Activated naive CD8-positive, alpha-beta T cell (primary cell): ENCODE results near the gene ANKRD11.

Experiments used
- H3K27ac Mint-ChIP-seq: one replicate; pipeline ENCODE4 v1.8.0; 2021; ENCODE audit warnings: mixed read lengths
- H3K27me3 Mint-ChIP-seq: one replicate; pipeline ENCODE4 v1.8.0; 2021; ENCODE audit warnings: mixed read lengths
- H3K36me3 Mint-ChIP-seq: one replicate; pipeline ENCODE4 v1.8.0; 2021; ENCODE audit warnings: mixed read lengths
- H3K4me1 Mint-ChIP-seq: one replicate; pipeline ENCODE4 v1.8.0; 2021; ENCODE audit warnings: low read depth, mixed read lengths
- H3K4me3 Mint-ChIP-seq: one replicate; pipeline ENCODE4 v1.8.0; 2021; ENCODE audit warnings: mild to moderate bottlenecking, mixed read lengths
- H3K9me3 Mint-ChIP-seq: one replicate; pipeline ENCODE4 v1.8.0; 2021; ENCODE audit warnings: low read depth, mixed read lengths

The ANKRD11 gene

GRCh38 chr16:89293276-89294143, 196.9 kb downstream of the ANKRD11 start:
- Mint-ChIP-seq H3K27ac (no peak overlapping the region), H3K36me3 (no peaks in the 10 kb centered on the region), H3K4me1 (peaks cover 30% of the 10 kb centered on the region), H3K4me3 (no peak overlapping the region), H3K27me3 (no peaks in the 10 kb centered on the region), H3K9me3 (no peaks in the 10 kb centered on the region)

DNA sequence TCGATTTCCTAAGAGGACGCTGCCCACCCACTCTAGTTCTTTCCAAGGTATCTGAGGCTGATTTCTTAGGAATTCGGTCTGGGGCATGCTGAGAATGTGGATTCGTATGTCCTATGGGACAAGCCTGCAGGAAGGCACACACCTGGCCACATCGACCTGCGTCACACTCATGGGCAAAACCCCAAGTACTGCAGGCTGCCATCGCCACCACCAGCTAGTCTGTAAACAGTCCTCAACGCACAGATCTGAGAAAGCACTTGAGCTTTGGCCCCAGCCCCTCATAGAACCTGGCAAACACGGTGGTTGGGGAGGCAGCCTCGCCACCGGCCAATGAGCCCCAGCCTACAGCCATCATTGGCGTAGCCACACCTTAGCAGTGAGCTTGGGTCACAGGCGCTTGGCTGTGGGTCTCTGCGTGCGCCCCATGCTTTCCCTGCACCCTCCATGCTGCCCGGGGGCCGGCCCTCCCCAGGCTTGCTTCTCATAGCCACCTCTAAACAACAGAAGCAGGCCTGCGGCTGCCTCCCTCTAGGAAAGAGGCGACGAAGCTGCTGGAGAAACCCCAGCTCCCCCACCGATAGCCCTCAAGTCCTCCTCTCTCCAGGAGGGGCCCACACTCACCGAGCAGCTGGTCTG, 197.8 kb downstream of the ANKRD11 start:
- H3K27me3 Mint-ChIP-seq: no peaks in the 10 kb centered on the region
- H3K9me3 Mint-ChIP-seq: no peaks in the 10 kb centered on the region
- H3K36me3 Mint-ChIP-seq: no peaks in the 10 kb centered on the region
- peaks cover 23% of the 10 kb centered on the region for H3K4me1 Mint-ChIP-seq
- H3K4me3 Mint-ChIP-seq: no peak overlapping the region
- peak overlapping the region; percentile 46 for H3K27ac Mint-ChIP-seq

GRCh38 chr16:89291776-89292175, 198.6 kb downstream of the ANKRD11 start:
- no peaks in the 10 kb centered on the region for H3K36me3 Mint-ChIP-seq
- H3K4me3 Mint-ChIP-seq: no peak overlapping the region
- no peaks in the 10 kb centered on the region for H3K9me3 Mint-ChIP-seq
- H3K27me3 Mint-ChIP-seq: no peaks in the 10 kb centered on the region
- peak overlapping the region; percentile 46 for H3K27ac Mint-ChIP-seq
- peaks cover 17% of the 10 kb centered on the region for H3K4me1 Mint-ChIP-seq

DNA sequence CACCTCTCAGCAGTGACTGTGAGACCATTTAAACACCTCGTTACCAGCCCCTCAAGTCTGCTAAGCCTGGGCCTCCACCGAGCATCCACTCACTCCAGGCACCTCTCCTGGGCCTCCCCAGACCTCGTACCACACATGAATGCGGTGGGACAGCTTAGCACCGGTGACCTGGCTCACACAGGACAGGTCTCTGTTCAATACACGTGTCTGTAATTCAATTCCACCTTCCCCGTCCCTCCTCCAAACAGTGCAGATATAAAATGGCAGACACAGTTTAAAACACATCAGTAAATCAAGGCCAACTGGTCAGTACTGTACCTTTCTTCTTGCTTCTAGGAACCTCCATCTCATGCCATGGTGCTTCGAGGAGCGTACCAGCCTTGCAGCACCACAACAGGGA, 199.0 kb downstream of the ANKRD11 start:
- Mint-ChIP-seq H3K27ac (peak overlapping the region; percentile 46), H3K36me3 (no peaks in the 10 kb centered on the region), H3K4me1 (peaks cover 13% of the 10 kb centered on the region), H3K4me3 (no peak overlapping the region), H3K27me3 (no peaks in the 10 kb centered on the region), H3K9me3 (no peaks in the 10 kb centered on the region)

DNA sequence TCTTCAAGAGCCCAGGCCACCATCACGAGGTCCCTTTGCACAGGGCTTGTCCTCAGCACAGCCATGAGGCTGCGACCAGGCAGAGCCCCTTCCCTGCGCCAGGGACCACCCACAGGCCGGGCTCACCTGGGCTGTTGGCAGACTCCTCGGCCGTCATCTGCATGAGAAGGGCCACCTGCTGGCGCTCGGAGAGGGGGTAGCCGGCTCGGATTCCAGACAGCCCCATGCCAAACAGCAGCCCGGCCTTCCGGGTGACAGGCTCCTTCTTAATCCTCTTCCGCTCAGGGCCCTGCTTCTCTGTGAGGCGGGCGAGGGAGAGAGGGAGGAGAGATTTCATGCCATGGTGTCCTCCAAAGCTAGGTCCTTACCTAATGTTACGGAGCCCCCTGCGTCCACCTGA, 199.5 kb downstream of the ANKRD11 start:
- peaks cover 8% of the 10 kb centered on the region for H3K4me1 Mint-ChIP-seq
- H3K27me3 Mint-ChIP-seq: no peaks in the 10 kb centered on the region
- no peak overlapping the region for H3K27ac Mint-ChIP-seq
- H3K36me3 Mint-ChIP-seq: no peaks in the 10 kb centered on the region
- no peaks in the 10 kb centered on the region for H3K9me3 Mint-ChIP-seq
- no peak overlapping the region for H3K4me3 Mint-ChIP-seq

DNA sequence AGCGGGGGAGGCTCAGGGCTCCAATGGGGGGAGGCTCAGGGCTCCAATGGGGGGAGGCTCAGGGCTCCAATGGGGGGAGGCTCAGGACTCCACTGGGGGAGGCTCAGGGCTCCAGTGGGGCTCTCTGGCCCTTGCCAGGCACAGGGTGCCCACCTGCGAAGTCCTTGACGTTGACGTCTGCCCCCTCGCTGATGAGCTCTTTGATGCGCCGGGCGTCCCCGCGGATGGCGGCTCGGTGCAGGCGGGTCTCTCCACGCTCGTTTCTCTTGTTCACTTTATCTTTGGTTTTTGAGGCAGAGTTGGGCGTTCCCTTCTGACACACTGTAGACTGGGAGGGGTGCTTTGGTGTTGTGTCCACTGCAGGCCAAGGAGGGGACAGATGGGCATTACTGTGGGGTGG, 199.9 kb downstream of the ANKRD11 start:
- Mint-ChIP-seq H3K27ac (no peak overlapping the region), H3K4me1 (peaks cover 7% of the 10 kb centered on the region), H3K36me3 (no peaks in the 10 kb centered on the region), H3K9me3 (no peaks in the 10 kb centered on the region), H3K4me3 (no peak overlapping the region), H3K27me3 (no peaks in the 10 kb centered on the region)

GRCh38 chr16:89289428-89290395, 200.6 kb downstream of the ANKRD11 start:
- Mint-ChIP-seq H3K27me3 (no peaks in the 10 kb centered on the region), H3K9me3 (no peaks in the 10 kb centered on the region), H3K4me1 (peaks cover 6% of the 10 kb centered on the region), H3K36me3 (no peaks in the 10 kb centered on the region), H3K4me3 (no peak overlapping the region), H3K27ac (peak overlapping the region; percentile 61)

DNA sequence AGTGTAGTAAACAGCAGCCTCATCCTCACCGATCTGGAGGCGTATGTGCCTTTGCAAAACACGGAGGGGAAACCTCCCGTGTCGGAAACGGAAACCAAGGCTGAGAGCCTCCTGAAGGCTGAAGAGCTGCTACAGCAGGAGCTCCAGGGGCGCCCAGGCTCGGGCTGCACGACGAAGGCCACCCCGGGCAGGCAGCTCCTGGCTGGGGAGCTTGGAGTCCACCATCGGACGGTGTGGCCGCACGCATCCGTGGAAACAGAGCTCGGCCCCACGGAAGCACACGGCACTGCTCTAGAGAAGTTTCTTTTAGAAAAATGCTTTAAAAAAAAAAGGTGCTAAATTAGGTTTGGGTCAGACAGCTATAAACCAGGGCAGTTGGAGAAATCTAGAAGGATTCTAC, 201.4 kb downstream of the ANKRD11 start:
- peak overlapping the region; percentile 61 for H3K27ac Mint-ChIP-seq

DNA sequence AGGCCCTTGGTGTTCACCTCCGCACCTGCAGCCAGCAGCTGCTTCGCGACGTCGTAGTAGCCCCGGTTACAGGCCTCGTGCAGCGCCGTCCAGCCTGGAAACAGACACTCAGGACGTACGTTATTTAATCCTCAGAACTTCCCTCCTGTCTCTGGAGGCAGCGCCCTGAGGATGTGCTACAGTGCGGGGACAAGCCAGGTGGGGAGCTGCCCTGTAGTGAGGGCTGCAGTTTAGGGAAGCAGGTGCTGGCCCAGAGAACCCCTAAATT, 201.8 kb downstream of the ANKRD11 start:
- Mint-ChIP-seq H3K27me3 (no peaks in the 10 kb centered on the region), H3K4me3 (no peak overlapping the region), H3K27ac (no peak overlapping the region), H3K4me1 (peaks cover 3% of the 10 kb centered on the region), H3K36me3 (no peaks in the 10 kb centered on the region), H3K9me3 (no peaks in the 10 kb centered on the region)

More for the DNA sequence above, 201.4 kb downstream of the ANKRD11 start:
- Mint-ChIP-seq H3K4me3 (no peak overlapping the region), H3K36me3 (no peaks in the 10 kb centered on the region), H3K9me3 (no peaks in the 10 kb centered on the region), H3K27me3 (no peaks in the 10 kb centered on the region), H3K4me1 (peaks cover 3% of the 10 kb centered on the region)

- no peak overlapping the region for H3K27ac Mint-ChIP-seq
- peaks cover 3% of the 10 kb centered on the region for H3K4me1 Mint-ChIP-seq
- no peaks in the 10 kb centered on the region for H3K27me3 Mint-ChIP-seq
- no peak overlapping the region for H3K4me3 Mint-ChIP-seq
- no peaks in the 10 kb centered on the region for H3K9me3 Mint-ChIP-seq
- no peaks in the 10 kb centered on the region for H3K36me3 Mint-ChIP-seq
Observed at GRCh38 chr16:89287777-89288576, 202.4 kb downstream of the ANKRD11 start.

DNA sequence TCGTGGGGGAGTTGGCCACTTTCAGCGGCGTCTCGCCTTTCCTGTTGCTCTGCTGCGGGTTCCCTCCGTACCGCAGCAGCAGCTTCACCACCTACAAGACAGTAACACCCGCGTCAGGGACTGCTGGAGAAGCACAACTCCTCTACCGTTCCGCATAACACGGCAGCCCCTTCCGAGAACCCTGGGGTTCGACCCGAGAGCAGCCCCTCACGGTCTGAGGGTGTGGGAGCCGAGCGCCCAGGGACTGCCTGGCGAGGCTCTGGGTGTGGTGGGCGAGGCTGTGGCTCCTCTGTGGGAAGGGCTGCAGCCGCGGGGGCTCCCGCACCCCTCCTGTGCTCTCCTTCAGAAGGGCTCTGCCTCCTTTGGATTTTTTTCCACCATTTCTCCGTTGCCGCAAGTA, 204.3 kb downstream of the ANKRD11 start:
- H3K27ac Mint-ChIP-seq: no peak overlapping the region
- no peaks in the 10 kb centered on the region for H3K9me3 Mint-ChIP-seq
- no peaks in the 10 kb centered on the region for H3K4me1 Mint-ChIP-seq
- H3K4me3 Mint-ChIP-seq: no peak overlapping the region
- no peaks in the 10 kb centered on the region for H3K27me3 Mint-ChIP-seq
- no peaks in the 10 kb centered on the region for H3K36me3 Mint-ChIP-seq

- no peaks in the 10 kb centered on the region for H3K4me1 Mint-ChIP-seq
- H3K4me3 Mint-ChIP-seq: no peak overlapping the region
- no peaks in the 10 kb centered on the region for H3K9me3 Mint-ChIP-seq
- H3K27ac Mint-ChIP-seq: no peak overlapping the region
- H3K27me3 Mint-ChIP-seq: no peaks in the 10 kb centered on the region
- H3K36me3 Mint-ChIP-seq: no peaks in the 10 kb centered on the region
Observed at GRCh38 chr16:89285381-89285780, 205.0 kb downstream of the ANKRD11 start.

DNA sequence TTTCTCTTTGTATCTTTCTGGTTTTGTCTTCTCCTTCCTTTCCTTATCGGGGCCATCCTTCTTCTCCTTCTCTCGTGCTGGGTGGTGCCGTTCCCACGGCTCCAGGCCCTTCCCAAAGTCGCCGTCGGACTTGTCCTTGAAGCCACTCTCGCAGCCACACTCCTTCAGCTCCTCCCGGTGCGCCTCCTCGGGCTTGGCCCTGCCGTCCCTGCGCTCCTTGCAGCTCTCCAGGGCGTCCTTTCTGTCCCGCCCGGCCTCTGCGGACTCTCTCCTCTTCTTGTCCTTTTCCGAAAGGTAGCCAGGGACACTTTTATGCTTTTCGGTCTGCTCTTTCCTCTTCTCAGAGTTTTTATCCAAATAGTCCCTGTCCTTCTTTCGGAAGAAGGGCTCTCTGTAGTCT, 206.9 kb downstream of the ANKRD11 start:
- H3K4me1 Mint-ChIP-seq: no peaks in the 10 kb centered on the region
- H3K9me3 Mint-ChIP-seq: no peaks in the 10 kb centered on the region
- no peak overlapping the region for H3K27ac Mint-ChIP-seq
- no peaks in the 10 kb centered on the region for H3K27me3 Mint-ChIP-seq
- H3K36me3 Mint-ChIP-seq: no peaks in the 10 kb centered on the region
- no peak overlapping the region for H3K4me3 Mint-ChIP-seq

- Mint-ChIP-seq H3K27ac (no peak overlapping the region), H3K27me3 (no peaks in the 10 kb centered on the region), H3K36me3 (no peaks in the 10 kb centered on the region), H3K9me3 (no peaks in the 10 kb centered on the region), H3K4me3 (no peak overlapping the region), H3K4me1 (no peaks in the 10 kb centered on the region)
Observed at GRCh38 chr16:89282523-89282922, 207.8 kb downstream of the ANKRD11 start.
